ENCODE results near the gene SYCE3.
A peak's percentile ranks its signal among the peaks of the same experiment; 100 is the strongest.
"Not testable (repeated sequence)": the region's sequence is repeated elsewhere in the genome, so short reads cannot be mapped to it uniquely, and the experiment has no call there.

Gene SYCE3

DNA sequence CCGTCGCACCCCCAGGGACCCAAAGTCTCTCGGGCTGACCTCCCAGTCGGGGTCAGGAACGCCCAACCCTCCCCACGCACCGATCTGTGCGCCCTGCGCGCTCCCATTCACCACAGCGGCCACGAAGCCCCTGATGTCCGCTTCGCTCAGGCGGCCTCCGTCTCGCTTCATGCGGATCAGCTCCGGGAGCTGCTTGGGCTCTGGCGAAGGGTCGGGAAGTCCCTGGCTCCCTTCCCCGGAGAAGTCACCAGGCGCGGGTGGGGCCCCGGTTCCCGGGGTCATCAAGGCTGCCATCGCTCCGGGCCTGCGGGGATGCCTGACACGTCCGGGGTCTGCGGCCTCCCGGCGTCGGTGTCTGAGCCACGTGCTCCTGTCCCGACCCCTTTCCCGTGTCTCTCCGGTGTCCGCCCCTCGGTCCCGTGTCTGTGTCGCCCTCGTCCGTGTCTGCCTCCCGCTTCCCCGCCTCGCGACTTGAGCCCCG, 33.3 kb downstream of the SYCE3 start:
- DNase-seq = no peak

DNA sequence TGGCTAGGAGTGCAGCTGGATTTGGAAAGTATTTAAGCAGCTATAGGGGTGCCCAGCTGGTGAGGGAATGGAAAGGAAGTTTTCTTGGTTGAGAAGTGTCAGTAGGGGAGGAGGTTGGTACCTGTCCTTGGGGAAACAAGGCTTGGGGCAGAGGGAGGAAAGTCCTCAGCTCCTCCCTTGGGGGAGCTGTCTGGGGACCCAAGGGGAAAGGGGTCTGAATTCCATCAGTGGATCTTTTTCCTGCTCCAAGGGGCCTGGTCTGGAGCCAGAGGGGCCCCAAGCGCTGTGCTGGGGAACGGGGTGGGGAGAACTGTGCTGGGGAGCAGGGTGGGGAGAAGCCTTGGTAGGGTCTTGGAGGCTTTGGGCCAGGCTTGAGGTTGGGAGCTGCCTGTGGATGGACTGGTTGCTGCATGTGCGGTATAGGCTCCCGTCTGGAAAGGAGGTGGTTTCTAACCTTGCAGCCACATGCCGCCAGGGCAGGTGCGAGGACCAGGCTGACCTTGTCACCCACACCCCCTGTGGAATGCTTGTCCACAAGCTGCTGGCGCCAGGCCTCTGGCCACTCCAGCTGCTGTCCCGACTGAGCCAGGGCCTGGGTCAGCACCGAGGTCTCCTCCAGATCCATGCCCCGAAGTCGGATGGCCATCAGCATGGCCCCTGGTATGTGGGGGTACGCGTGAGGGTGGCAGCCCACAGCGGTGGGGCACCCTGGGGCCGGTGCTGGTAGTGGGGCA, 33.9 kb downstream of the SYCE3 start:
- DNase-seq = no peak

DNA sequence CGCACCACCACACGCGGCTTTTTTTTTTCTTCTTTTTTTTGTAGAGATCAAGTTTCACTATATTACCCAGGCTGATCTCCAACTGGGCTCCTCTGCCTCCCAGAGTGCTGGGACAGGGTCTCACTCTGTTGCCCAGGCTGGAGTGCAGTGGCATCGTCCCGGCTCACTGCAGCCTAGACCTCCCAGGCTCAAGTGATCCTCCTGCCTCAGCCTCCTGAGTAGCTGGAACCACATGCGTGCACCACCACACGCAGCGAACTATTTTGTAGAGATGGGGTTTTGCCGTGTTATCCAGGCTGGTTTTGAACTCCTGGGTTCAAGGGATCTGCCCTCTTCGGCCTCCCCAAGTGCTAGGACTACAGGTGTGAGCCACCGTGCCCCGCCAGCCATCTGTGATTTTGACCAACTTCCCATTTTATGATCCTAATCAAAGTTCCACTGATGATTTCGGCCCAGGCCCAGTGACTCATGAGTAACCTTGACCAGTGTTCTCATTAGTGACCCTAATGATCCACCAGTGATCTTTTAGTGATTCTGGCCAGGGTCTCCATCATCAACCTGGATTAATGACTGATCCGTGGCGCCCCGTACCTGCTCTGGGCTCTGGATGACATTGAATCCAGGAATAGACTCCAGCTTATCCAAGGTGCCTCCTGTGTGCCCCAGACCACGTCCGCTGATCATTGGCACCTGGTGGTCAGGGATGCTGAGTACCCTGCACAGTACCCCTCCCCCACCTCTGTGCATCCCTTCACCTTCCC, 34.6 kb downstream of the SYCE3 start:
- no peak for DNase-seq

DNA sequence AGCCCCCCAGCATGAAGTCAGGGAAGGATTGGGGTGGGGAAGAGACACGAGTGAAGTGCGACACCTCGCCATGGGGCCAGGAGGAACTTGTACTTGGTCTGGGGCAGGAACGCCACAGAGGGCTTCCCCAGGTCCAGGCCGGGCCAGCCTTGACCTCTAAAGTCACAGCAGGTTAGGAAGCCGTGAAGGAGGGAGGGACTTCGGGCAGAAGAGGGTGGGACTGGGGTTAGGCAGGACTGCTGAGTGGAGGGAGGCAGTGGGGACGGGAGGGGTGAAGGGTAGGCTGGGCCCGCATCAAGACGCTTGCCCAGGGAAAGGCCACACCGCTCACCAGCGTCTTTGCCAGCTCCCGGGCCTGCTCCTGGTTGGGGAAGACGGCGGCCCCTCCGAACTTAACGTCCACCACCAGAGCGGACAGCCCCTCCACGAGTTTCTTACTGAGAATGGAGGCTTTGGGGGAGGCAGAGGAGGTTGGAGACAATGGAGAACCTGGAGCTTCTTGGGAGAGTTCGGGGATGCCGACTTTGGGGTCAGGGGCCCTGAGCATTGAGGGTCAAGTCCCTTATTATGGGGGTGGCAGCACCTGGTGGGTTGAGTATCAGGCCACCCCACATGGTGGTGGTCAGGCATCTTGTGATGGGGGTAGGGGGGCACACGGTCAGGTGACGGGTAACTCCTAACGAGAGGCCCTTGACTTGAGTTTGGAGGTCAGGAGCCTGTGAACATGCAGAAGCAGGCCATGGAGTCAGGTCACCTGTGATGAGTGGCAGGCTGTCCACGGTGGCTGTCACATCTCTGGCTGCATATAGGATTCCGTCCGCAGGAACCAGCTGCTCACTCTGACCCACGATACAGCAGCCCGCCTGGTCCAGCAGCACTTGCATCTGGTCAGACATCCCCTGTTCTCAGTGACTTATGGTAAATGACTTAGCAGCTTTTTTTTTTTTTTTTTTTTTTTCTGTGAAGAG, 35.6 kb downstream of the SYCE3 start:
- DNase-seq = no peak

DNA sequence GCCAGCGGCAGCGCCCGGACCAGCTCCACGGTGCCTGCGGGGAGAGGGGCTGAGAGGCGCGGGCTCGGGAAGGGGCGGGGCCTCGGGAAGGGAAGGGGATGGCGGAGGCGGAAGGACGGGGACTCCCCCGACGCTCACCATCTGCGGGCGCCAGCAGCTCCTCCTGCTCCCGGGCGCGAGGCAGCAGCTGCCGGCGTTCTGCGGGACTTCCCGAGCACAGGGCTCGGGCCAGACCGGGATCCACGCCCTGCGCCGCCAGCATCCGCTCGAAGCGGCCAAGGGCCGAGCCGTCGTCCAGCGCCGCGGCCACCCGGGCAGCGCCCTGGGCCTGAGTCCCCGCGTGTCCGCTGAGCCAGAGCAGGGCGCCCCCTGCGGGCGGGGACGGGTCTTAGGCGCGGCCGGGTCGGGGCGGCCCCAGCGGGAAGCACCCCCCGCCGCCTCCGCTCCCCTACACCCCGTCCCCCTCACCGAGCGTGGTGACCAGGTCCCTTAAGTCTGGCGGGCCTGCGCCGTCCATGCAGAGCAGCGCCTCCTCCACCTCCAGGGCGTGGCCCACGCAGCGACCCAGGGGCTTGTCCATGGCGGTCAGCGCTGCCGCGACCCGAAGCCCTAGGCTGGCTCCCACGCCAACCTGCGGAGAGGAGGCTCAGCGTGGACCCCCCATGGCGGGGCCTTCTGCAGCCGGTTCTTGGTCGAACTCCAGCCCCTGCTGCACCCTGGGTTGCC, 36.4 kb downstream of the SYCE3 start:
- peak; percentile 36 for DNase-seq

DNA sequence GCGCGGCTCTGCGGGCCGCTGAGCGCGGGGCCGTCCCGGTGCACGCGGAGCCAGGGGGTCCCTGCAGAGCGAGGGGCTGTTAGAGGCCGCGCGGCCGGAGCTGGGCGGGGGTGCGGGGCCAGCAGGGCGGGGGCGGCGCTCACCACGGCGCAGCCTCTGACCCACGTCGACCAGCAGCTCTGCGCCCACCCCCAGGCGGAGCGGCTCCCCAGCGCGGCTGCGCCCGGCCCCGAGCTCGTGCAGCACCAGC, 36.9 kb downstream of the SYCE3 start:
- no peak for DNase-seq

DNA sequence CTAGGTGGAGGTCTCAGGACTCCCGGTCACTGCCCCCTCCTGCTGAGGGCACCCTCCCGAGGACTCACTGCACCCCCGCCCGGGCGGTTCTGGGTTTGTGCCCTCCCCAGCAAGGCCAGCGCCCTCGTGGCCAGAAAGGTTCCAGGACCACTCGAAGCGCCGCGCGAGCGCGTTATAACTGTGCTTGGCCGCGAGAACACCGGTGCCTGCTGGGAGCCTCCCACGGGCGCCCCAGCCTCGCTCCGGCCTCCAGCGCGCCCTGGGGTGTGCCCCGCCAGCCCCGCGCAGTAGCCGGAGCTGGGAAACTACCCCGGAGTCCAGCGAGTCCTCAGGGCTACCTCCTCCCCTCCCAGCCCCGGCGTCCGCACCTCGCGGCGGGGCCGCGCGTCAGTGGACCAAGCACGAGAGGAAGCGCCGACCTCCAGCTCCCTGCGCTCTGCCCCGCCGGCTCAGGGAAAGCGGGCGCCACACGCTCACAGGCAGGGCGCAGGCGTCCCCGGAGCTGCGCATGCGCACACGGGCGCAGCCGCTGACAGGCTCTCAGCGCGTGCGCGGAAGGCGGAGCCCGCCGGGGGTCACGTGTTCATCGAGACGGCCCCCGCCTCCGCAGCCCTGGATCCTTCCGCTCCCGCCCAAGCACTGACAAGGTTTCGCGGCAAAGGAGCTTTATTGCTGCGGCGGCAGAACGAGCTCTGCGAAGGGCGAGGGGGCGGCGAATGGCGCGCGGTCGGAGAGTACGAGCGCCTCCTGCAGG, 37.4 kb downstream of the SYCE3 start, which contains the start of gene SCO2:
SCO2 (minus strand) TSS at position 495 of the 754 bp plus-strand sequence. CDS start 1,187 bp downstream, outside the sequence.
- DNase-seq = peak; percentile 81

DNA sequence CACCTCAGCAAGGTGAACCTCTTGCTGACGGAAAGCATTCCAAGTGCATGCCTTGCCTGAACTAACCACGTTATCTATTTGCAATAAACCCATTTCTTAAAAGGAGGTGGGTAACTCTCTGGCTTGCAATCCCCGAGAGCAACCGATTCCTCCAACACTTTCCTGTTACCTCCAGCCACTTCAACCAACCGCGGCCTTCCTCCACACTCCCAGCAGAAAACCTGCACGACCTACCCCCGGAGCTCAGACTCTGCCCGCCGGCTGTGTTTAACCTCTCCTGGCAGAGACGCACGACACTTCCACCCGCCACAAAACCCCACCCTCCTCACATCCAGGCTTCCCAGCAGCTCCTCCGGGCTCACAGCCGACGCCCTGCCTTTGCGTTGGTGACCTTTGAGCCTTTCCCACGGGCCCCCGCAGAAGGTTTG, 38.0 kb downstream of the SYCE3 start:
- DNase-seq = no peak

DNA sequence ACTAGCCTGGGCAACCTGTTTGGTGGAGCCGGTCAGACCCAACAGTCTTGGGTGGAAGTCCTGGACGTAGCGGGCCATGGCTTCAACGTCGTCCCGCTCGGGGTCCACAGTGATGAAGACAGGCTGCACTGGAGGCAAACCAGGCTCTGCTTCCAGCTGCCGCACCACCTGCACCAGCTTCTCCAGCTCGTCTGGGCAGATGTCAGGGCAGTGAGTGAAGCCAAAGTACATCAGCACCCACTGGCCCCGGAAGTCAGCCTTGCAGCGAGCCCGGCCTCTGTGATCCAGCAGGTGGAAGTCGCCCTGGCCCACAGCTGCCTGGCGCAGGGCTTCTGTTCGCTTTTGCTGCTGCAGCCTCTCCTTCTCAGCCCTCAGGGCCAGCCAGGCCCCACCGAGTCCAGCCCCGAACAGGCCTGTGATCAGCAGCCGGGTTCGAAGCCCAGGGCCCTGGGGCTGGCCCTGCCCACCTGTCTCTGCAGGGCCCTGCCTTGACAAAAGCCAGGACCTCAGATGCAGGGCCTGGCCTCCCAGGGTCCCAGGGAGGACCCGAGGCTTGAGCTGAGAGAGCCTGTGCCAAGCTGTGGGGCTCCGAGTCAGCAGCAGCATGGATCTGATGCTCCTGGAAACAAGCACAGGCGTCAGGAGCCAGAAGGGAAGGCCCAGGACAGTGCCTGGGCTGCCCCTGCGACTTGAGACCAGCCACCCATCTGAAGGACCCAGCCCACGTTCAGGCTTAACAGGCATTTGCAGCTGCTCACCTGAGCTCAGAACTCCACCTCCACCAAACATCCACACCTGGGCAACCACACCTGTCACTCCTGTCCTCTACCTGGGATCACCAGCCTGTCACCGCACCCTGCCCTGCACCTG, 38.7 kb downstream of the SYCE3 start:
- DNase-seq = no peak

DNA sequence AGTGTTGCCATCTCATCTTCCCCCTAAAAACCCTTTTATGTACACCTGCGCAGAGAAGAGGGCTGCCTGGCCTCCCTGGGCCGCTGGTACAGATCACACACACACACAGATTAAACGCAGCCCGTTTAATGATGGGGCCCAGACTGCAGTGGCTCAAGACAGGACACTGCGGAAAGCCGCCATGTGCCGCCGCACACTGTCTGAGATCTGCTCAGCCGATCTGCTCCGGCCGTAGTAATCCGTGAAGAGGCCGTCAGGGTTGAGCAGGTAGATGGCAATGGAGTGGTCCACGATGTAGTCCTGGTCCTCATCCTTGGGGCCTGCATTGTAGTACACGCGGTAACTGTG, 39.3 kb downstream of the SYCE3 start:
- no peak for DNase-seq

DNA sequence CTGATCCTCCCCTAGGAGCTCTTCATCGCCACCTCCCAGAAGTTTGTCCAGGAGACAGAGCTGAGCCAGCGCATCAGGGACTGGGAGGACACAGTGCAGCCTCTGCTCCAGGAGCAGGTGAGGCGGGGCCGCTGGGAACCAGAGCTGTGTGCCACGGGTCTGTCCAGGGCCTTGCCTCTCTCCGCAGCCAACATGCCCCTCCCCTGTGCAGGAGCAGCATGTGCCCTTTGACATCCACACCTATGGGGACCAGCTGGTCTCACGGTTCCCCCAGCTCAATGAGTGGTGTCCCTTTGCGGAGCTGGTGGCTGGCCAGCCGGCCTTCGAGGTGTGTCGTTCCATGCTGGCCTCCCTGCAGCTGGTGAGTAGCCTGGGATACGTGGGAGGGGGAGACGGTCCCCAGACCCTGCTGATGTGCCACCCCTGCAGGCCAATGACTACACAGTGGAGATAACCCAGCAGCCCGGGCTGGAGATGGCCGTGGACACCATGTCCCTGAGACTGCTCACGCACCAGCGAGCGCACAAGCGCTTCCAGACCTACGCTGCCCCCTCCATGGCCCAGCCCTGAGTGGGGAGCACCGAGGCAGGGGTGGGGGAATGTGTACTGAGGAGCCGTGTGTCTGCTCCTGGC, 39.8 kb downstream of the SYCE3 start:
- no peak for DNase-seq

DNA sequence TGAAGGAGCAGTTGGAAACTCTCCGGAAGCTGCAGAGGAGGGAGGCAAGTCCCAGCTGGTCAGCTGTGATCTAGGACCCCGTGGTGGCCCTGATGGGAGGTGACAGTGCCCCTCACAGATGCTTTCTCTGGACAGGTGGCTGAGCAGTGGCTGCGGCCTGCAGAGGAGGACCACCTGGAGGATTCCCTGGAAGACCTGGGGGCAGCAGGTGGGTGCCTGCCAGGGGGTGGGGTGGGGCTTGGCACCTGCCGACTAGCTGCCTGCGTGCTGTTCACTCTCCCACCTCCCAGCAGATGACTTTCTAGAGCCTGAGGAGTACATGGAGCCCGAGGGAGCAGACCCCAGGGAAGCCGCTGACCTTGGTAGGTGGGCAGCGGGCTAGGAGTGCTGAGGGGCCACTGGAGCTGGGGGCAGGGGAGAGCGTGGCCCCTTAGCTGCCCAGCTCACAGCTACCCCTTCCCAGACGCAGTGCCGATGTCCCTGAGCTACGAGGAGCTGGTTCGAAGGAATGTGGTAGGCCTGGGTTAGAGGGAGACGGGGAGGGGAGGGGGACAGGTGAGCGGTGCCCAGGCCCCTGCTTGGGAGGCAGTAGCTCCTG, 40.4 kb downstream of the SYCE3 start:
- no peak for DNase-seq

DNA sequence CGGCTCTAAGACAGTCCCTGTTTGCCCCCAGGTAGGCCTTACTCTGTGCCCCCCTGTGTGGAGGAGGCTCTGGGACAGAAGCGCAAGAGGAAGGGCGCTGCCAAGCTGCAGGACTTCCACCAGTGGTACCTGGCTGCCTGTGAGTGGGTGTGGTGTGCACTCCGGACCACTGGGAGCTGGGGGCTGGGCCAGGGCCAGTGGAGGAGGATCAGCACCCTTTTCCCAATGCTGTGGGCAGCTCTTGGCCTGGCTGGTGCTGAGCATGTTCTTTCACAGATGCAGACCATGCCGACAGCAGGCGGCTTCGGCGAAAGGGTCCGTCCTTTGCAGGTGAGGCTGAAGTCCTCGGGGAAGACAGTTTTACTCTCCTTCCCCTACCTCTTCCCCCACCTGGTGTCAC, 41.0 kb downstream of the SYCE3 start:
- DNase-seq = no peak

DNA sequence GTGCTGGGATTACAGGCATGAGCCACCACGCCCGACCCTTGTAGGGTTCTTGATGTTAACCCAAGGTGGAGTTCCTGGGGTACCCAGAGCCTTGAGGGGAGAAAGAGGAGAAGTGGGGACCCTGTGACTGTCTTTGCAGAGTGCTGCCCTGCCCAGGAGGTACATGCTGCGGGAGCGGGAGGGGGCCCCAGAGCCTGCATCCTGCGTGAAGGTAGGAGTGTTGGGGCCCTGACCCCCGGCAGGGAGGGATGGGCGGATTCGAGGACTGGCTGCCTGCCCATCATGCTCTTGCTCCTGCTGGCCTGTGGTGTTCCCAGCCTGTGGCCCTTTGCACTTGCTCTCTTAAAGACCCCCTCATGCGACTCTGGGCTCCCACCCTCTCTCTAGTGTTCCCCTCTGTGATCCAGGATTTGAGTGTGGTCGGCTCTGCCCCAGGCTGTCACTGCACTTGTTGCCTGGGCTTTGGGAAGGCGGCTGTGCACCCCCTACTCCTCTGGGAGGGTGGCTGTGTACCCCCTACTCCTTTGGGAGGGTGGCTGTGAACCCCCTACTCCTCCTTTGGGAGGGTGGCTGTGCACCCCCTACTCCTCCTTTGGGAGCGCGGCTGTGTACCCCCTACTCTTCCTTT, 41.8 kb downstream of the SYCE3 start:
- DNase-seq = no peak

DNA sequence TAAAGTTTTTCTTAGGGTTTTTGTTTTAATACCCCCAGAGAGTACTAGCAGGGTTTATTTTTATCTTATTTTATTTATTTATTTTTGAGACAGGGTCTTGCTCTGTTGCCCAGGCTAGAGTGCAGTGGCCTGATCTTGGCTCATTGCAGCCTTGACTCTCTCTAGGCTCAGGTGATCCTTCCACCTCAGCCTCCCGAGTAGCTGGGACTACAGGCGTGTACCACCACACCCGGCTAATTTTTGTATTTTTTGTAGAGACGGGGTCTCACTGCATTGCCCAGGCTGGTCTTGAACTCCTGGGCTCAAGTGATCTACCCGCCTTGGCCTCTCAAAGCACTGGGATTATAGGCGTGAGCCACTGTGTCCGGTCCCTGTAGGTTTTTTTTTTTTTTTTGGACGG, 42.5 kb downstream of the SYCE3 start:
- DNase-seq = not testable (repeated sequence)

DNA sequence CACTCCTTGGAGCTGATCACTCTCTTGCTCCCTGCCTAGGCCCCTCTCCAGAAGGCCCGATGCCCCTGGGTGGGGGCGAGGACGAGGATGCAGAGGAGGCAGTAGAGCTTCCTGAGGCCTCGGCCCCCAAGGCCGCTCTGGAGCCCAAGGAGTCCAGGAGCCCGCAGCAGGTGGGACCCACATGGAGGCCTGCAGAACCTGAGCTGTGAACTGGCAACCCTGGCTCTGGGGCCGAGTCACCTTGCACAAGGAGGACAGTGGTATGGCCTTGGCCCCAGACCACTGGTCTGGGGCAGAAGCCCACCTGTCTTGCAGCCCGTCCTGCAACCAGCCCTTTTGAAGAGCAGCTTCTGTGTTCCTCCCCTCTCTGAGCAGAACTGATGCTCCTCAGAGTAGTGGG, 43.6 kb downstream of the SYCE3 start:
- no peak for DNase-seq

DNA sequence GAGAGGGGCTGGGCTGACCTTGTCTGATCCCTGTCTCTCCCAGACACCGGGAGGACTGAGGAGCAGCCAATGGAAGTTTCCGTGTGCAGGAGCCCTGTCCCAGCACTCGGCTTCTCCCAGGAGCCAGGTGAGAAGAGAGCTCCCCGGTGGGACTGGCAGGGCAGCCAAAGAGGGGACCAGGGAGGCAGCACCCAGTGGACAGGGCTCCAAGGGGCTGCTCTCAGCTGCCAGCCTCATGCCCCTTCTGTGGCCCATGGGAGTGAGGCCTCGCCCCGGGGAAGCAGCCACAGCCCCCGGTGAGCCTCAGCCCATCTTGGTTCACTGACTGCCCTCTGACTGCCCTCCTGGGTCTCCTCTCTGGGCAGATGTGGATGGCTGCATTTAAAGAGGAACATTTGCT, 44.1 kb downstream of the SYCE3 start:
- no peak for DNase-seq

DNA sequence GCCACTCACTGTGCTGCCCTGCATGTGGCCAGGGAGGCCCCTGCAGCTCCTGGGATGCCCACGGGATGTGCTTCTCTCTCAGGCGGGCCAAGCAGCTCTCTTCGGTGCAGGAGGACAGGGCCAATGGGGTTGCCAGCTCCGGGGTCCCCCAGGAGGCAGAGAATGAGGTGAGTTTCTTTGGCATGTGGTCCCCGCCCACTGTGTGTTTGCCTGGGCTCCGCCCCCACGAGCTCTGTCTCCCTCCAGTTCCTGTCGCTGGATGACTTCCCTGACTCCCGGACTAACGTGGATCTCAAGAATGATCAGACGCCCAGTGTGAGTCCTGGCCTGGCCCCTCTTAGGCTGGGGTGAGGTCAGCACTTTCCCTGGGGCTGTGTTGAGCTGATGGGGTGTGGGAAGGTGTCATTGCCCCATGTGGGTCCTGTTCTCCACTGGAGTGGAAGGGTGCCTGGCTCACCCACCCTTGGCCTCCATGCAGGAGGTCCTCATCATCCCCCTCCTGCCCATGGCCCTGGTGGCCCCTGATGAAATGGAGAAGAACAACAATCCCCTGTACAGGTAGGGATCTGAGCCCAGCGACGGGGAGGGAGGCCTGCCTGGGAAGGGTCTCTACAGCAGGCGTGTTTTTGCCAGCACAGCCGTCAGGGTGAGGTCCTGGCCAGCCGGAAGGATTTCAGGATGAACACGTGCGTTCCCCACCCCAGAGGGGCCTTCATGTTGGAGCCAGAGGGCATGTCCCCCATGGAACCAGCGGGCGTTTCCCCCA, 45.0 kb downstream of the SYCE3 start:
- DNase-seq = no peak

DNA sequence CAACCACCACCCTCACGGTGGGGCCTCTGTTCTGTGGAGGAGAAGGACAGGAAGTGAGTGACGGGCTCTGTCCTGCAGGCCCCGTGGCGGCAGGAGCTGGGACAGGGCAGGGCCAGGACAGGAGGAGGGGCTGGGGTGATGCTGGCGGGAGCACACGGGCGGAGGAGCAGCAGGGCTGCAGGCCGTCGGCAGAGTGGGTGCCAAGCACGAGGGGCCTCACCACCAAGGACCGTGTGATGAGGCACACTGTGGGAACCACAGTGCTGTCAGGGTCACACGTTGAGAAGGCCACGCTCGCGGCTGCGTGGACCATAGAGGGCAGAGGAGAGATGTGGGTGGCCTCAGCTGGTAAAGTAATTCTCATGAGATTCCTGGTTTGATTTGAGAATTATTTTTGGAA, 45.8 kb downstream of the SYCE3 start:
- no peak for DNase-seq

Data from T1000 (cell line).